ENCODE measurements around the gene SPAG16.

The SPAG16 gene

DNA sequence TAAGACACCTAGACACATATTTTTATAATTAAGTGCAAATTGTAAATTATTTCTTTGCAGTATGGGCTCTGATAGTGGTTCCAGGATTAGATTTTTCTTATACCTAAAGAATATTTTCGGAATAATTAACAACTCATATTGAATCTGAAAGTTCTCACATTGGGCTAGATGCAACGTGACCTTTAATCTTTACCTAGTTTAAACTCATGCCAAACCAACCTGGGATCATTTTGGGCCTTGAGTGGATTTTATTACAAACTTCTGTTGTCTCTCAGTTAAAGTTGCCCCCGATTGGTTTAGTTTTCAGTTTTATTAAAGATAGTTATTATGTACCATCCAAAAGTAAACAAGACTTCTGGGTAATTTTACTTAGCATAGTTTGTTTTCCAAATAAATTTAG is 896.4 kb downstream of the SPAG16 start:
- Histone ChIP-seq H3K4me3 (IDR thresholded peaks at IDR 0.05; ENCODE audit: insufficient read depth, low read depth, low read length) (no peak overlapping the region), H4K20me1 (ENCODE audit: insufficient read depth) (no peaks in the 10 kb centered on the region), H2AFZ (ENCODE audit: low read depth) (no peak overlapping the region), H3K9ac (no peak overlapping the region), H3K4me2 (no peak overlapping the region), H3K27me3 (ENCODE audit: insufficient read depth, low read depth) (no peaks in the 10 kb centered on the region), H3K4me1 (ENCODE audit: low read depth, poor library complexity, severe bottlenecking) (no peaks in the 10 kb centered on the region), H3K36me3 (ENCODE audit: insufficient read depth) (no peaks in the 10 kb centered on the region), H3K79me2 (ENCODE audit: insufficient read depth, low read depth) (no peaks in the 10 kb centered on the region), H3K27ac (no peak overlapping the region)
- TF ChIP-seq CTCF (conservative IDR thresholded peaks at IDR 0.05; ENCODE audit: low read depth, low read length): no peak

GRCh38 chr2:214184461-214184860 is 900.2 kb downstream of the SPAG16 start:
- Histone ChIP-seq H3K79me2 (ENCODE audit: insufficient read depth, low read depth) (no peaks in the 10 kb centered on the region), H3K36me3 (ENCODE audit: insufficient read depth) (no peaks in the 10 kb centered on the region)

GRCh38 chr2:214185546-214185945 is 901.3 kb downstream of the SPAG16 start:
- no peak overlapping the region for H3K4me3 ChIP-seq (IDR thresholded peaks at IDR 0.05; ENCODE audit: insufficient read depth, low read depth, low read length)
- no peaks in the 10 kb centered on the region for H3K4me1 ChIP-seq (ENCODE audit: low read depth, poor library complexity, severe bottlenecking)
- no peaks in the 10 kb centered on the region for H4K20me1 ChIP-seq (ENCODE audit: insufficient read depth)
- H3K36me3 ChIP-seq (ENCODE audit: insufficient read depth): no peaks in the 10 kb centered on the region
- no peaks in the 10 kb centered on the region for H3K27me3 ChIP-seq (ENCODE audit: insufficient read depth, low read depth)
- no peak overlapping the region for H3K9ac ChIP-seq
- no peak overlapping the region for H3K4me2 ChIP-seq
- H2AFZ ChIP-seq (ENCODE audit: low read depth): no peak overlapping the region
- H3K27ac ChIP-seq: no peak overlapping the region
- TF ChIP-seq CTCF (conservative IDR thresholded peaks at IDR 0.05; ENCODE audit: low read depth, low read length): no peak
- no peaks in the 10 kb centered on the region for H3K79me2 ChIP-seq (ENCODE audit: insufficient read depth, low read depth)

More at GRCh38 chr2:214184461-214184860, 900.2 kb downstream of the SPAG16 start:
- Histone ChIP-seq H3K4me2 (no peak overlapping the region), H3K27ac (no peak overlapping the region), H4K20me1 (ENCODE audit: insufficient read depth) (no peaks in the 10 kb centered on the region), H3K4me3 (IDR thresholded peaks at IDR 0.05; ENCODE audit: insufficient read depth, low read depth, low read length) (no peak overlapping the region), H3K9ac (no peak overlapping the region), H2AFZ (ENCODE audit: low read depth) (no peak overlapping the region), H3K27me3 (ENCODE audit: insufficient read depth, low read depth) (no peaks in the 10 kb centered on the region), H3K4me1 (ENCODE audit: low read depth, poor library complexity, severe bottlenecking) (no peaks in the 10 kb centered on the region)
- TF ChIP-seq CTCF (conservative IDR thresholded peaks at IDR 0.05; ENCODE audit: low read depth, low read length): no peak

DNA sequence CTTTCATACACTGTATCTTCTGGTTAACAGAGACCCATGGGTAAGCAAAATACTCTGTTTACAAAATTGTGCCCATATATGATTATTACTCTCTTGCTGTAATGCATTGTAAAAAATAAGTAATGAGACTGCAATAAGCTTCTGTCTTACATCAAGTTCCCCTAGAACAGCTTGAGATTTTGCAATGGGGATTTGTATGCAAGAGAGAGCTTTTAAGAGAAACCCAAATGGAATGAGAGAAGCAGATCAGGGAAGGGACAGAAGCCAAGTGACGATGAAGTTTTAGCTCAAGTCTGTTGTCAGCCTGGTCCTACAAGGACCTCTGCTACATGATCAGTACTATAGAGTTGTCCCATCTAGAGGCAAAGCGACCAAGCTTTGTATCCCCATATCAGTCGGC is 908.4 kb downstream of the SPAG16 start:
- H4K20me1 ChIP-seq (ENCODE audit: insufficient read depth): no peaks in the 10 kb centered on the region
- H3K27me3 ChIP-seq (ENCODE audit: insufficient read depth, low read depth): no peaks in the 10 kb centered on the region
- H3K79me2 ChIP-seq (ENCODE audit: insufficient read depth, low read depth): no peaks in the 10 kb centered on the region
- H2AFZ ChIP-seq (ENCODE audit: low read depth): no peak overlapping the region
- no peak overlapping the region for H3K27ac ChIP-seq
- TF ChIP-seq CTCF (conservative IDR thresholded peaks at IDR 0.05; ENCODE audit: low read depth, low read length): no peak
- H3K4me2 ChIP-seq: no peak overlapping the region
- no peak overlapping the region for H3K9ac ChIP-seq
- no peaks in the 10 kb centered on the region for H3K4me1 ChIP-seq (ENCODE audit: low read depth, poor library complexity, severe bottlenecking)
- no peaks in the 10 kb centered on the region; the same call in 1 of the 2 replicates for H3K36me3 ChIP-seq (ENCODE audit: insufficient read depth)
- no peak overlapping the region for H3K4me3 ChIP-seq (IDR thresholded peaks at IDR 0.05; ENCODE audit: insufficient read depth, low read depth, low read length)

Data from KMS-11 (cell line).